Neural progenitor cell (in vitro differentiated cells): ENCODE data around the gene NTN5.

Experiments
- EZH2 ChIP-seq: fragments of 200-600 bp; sonication (generic); IDR thresholded peaks from 2 replicates; pipeline ENCODE4 v1.6.1; 2017; ENCODE audit warnings: antibody characterized with exemption, mild to moderate bottlenecking, moderate library complexity
- EZH2phosphoT487 ChIP-seq: fragments of 200-600 bp; sonication (generic); IDR thresholded peaks from 2 replicates; pipeline ENCODE4 v1.6.1; 2017; ENCODE audit warnings: antibody characterized with exemption
- TF ChIP-seq, protein P1 (sequence below): fragments of 200-600 bp; sonication (generic); IDR thresholded peaks from 2 replicates; pipeline ENCODE4 v1.5.1; 2017; ENCODE audit warnings: antibody characterized with exemption, mild to moderate bottlenecking

DNA sequence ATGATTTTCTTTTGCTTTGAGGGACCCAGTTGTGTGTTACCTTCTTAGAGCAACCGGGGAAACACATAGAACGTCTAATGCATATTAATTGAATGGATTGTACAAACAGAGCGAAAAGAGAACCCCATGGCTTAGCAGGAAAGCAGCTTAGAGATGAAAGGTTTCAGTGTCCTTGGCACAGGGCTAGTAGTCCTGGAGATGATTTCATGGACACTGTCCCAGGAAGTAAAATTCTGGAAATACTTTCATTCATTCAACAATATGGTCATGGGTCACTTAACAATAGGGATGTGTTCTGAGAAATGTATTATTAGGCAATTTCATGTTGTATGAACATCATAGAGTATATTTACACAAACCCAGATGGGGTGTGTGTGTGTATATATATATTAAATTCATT, 13.3 kb upstream of the NTN5 start:
- TF ChIP-seq EZH2phosphoT487 (no peak), EZH2 (no peak)
- TF ChIP-seq, protein P1, sequence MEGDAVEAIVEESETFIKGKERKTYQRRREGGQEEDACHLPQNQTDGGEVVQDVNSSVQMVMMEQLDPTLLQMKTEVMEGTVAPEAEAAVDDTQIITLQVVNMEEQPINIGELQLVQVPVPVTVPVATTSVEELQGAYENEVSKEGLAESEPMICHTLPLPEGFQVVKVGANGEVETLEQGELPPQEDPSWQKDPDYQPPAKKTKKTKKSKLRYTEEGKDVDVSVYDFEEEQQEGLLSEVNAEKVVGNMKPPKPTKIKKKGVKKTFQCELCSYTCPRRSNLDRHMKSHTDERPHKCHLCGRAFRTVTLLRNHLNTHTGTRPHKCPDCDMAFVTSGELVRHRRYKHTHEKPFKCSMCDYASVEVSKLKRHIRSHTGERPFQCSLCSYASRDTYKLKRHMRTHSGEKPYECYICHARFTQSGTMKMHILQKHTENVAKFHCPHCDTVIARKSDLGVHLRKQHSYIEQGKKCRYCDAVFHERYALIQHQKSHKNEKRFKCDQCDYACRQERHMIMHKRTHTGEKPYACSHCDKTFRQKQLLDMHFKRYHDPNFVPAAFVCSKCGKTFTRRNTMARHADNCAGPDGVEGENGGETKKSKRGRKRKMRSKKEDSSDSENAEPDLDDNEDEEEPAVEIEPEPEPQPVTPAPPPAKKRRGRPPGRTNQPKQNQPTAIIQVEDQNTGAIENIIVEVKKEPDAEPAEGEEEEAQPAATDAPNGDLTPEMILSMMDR: no peak
